GM10266 (cell line): ENCODE measurements around the gene RBM5.

ENCODE experiments used
- DNase-seq: peaks from one replicate; pipeline ENCODE4 v3.0.0; 2012; ENCODE audit errors: extremely low spot score
- CTCF ChIP-seq: IDR thresholded peaks from 2 replicates; pipeline ENCODE4 v1.5.1; 2012; ENCODE audit warnings: mild to moderate bottlenecking, low read depth; ENCODE audit not compliant: control insufficient read depth, insufficient read depth; ENCODE audit errors: missing control alignments

The RBM5 gene

GRCh38 chr3:50167841-50168209, 79.1 kb downstream of the RBM5 start:
- no peak for DNase-seq
- TF ChIP-seq CTCF: no peak

DNA sequence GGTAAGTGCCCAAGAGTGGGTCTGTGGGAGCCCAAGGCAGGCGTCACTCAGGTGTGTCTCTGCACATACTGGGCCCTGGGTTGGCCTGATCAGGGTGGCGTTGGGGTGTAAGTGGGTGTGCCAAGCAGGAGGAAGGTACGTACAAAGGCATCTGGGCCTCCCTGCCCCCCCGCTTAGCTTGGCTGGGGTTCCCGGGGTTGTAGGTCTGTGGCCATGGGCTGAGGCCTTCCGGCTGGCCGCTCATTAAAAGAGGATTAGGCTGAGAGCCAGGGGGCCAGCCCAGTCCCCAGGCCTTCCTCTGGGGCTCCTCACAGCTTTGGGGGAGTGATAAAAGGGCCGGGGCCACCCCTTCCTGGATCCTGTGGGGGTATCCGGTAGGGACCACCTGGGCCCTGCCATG, 79.7 kb downstream of the RBM5 start:
- DNase-seq: no peak
- TF ChIP-seq CTCF: no peak
